Loucy (cell line): ENCODE data around the gene LHFPL6.

ENCODE experiments used
- H2AFZ ChIP-seq: fragments of 200-600 bp; sonication (generic); 2 replicates; pipeline ENCODE4 v1.6.0; 2016; ENCODE audit warnings: antibody characterized with exemption, mild to moderate bottlenecking, low read length, moderate library complexity
- H3F3A ChIP-seq: fragments of 200-600 bp; 2 replicates; pipeline ENCODE4 v1.6.0; 2016; ENCODE audit warnings: antibody characterized with exemption, low read depth, mild to moderate bottlenecking
- H3K27me3 ChIP-seq: fragments of 200-600 bp; sonication (generic); 2 replicates; pipeline ENCODE4 v1.6.1; 2014; ENCODE audit warnings: low read length, mild to moderate bottlenecking; ENCODE audit not compliant: insufficient read depth, poor library complexity, severe bottlenecking
- H3K36me3 ChIP-seq: fragments of 200-600 bp; sonication (generic); 2 replicates; pipeline ENCODE4 v1.6.1; 2016; ENCODE audit warnings: low read length; ENCODE audit not compliant: insufficient read depth
- H3K4me1 ChIP-seq: fragments of 200-600 bp; sonication (generic); 2 replicates; pipeline ENCODE4 v1.5.1; 2014; ENCODE audit warnings: low read length, mild to moderate bottlenecking; ENCODE audit not compliant: insufficient read depth, poor library complexity, severe bottlenecking
- H3K4me2 ChIP-seq: fragments of 200-600 bp; sonication (generic); 2 replicates; pipeline ENCODE4 v1.6.0; 2014; ENCODE audit warnings: antibody characterized with exemption, low read length, low read depth, mild to moderate bottlenecking; ENCODE audit not compliant: poor library complexity, severe bottlenecking
- H3K4me3 ChIP-seq: fragments of 200-600 bp; sonication (generic); 2 replicates; pipeline ENCODE4 v1.5.1; 2014; ENCODE audit warnings: low read length, mild to moderate bottlenecking, mixed read lengths; ENCODE audit not compliant: poor library complexity, severe bottlenecking
- H3K79me2 ChIP-seq: fragments of 200-600 bp; sonication (generic); 2 replicates; pipeline ENCODE4 v1.6.1; 2014; ENCODE audit warnings: low read length; ENCODE audit not compliant: insufficient read depth
- H3K9ac ChIP-seq: fragments of 200-600 bp; sonication (generic); 2 replicates; pipeline ENCODE4 v1.6.0; 2014; ENCODE audit warnings: mild to moderate bottlenecking, low read depth, low read length, moderate library complexity; ENCODE audit not compliant: poor library complexity, severe bottlenecking
- H3K9me2 ChIP-seq: fragments of 200-600 bp; sonication (generic); replicated peaks from 2 replicates; pipeline ENCODE4 v1.6.1; 2016; ENCODE audit warnings: low read depth, low read length, mixed read lengths
- H3K9me3 ChIP-seq: fragments of 200-600 bp; sonication (generic); 2 replicates; pipeline ENCODE4 v1.6.1; 2014; ENCODE audit warnings: mild to moderate bottlenecking, antibody characterized with exemption, low read length, low read depth; ENCODE audit not compliant: insufficient read depth
- H4K20me1 ChIP-seq: fragments of 200-600 bp; sonication (generic); 2 replicates; pipeline ENCODE4 v1.6.0; 2014; ENCODE audit warnings: antibody characterized with exemption, low read length, mild to moderate bottlenecking; ENCODE audit not compliant: insufficient read depth, poor library complexity, severe bottlenecking
- EZH2phosphoT487 ChIP-seq: fragments of 200-600 bp; IDR thresholded peaks from 2 replicates; pipeline ENCODE4 v1.6.1; 2018; ENCODE audit warnings: antibody characterized with exemption, mild to moderate bottlenecking, moderate library complexity, borderline replicate concordance
- TF ChIP-seq, protein P1 (sequence below): fragments of 200-600 bp; sonication (generic); conservative IDR thresholded peaks from 2 replicates; pipeline ENCODE4 v1.5.1; 2014; ENCODE audit warnings: mild to moderate bottlenecking, antibody characterized with exemption, low read length

LHFPL6 gene

DNA sequence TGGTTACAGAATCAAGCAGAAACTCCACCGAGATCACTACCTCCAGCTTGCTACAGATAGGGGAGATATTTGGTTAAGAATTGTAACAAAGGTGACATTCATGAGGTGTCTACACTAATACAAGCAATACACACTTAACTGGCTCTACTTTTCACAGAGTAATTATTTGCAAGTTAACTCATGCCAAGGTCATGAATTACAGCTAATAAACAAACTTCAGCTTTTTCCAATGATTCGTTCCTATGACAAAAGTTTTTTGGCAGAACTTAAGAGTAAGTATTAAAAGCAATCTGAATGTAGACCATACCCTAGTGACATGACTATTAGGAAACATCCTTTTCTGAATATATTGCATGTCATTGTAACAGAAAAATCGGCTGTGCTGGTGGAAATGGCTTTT is 72.1 kb downstream of the LHFPL6 start:
- Histone ChIP-seq H3K9me3 (no peaks in the 10 kb centered on the region), H2AFZ (no peak overlapping the region), H3K4me2 (no peak overlapping the region), H3K9ac (no peak overlapping the region), H3F3A (no peaks in the 10 kb centered on the region), H3K79me2 (no peaks in the 10 kb centered on the region), H3K4me3 (no peak overlapping the region), H3K27me3 (no peaks in the 10 kb centered on the region), H3K9me2 (no peaks in the 10 kb centered on the region), H3K36me3 (no peaks in the 10 kb centered on the region), H4K20me1 (no peaks in the 10 kb centered on the region), H3K4me1 (no peaks in the 10 kb centered on the region)
- TF ChIP-seq, protein P1, sequence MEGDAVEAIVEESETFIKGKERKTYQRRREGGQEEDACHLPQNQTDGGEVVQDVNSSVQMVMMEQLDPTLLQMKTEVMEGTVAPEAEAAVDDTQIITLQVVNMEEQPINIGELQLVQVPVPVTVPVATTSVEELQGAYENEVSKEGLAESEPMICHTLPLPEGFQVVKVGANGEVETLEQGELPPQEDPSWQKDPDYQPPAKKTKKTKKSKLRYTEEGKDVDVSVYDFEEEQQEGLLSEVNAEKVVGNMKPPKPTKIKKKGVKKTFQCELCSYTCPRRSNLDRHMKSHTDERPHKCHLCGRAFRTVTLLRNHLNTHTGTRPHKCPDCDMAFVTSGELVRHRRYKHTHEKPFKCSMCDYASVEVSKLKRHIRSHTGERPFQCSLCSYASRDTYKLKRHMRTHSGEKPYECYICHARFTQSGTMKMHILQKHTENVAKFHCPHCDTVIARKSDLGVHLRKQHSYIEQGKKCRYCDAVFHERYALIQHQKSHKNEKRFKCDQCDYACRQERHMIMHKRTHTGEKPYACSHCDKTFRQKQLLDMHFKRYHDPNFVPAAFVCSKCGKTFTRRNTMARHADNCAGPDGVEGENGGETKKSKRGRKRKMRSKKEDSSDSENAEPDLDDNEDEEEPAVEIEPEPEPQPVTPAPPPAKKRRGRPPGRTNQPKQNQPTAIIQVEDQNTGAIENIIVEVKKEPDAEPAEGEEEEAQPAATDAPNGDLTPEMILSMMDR, result no peak
- TF ChIP-seq EZH2phosphoT487, result no peak

- Histone ChIP-seq H3K4me2 (no peak overlapping the region), H3K4me3 (no peak overlapping the region), H3F3A (no peaks in the 10 kb centered on the region), H3K36me3 (no peaks in the 10 kb centered on the region), H2AFZ (no peak overlapping the region), H3K27me3 (no peaks in the 10 kb centered on the region), H3K79me2 (no peaks in the 10 kb centered on the region), H3K4me1 (no peaks in the 10 kb centered on the region), H3K9me3 (no peaks in the 10 kb centered on the region), H3K9ac (no peak overlapping the region), H4K20me1 (no peaks in the 10 kb centered on the region), H3K9me2 (no peaks in the 10 kb centered on the region)
- TF ChIP-seq, protein P1, result no peak
- no peak for TF ChIP-seq EZH2phosphoT487
Measured at GRCh38 chr13:39528661-39528980, 74.4 kb downstream of the LHFPL6 start.

- no peaks in the 10 kb centered on the region for H3K4me1 ChIP-seq
- H3K27me3 ChIP-seq, result no peaks in the 10 kb centered on the region
- TF ChIP-seq, protein P1, result no peak
- H4K20me1 ChIP-seq, result no peaks in the 10 kb centered on the region
- H3K9me2 ChIP-seq, result no peaks in the 10 kb centered on the region
- H3K36me3 ChIP-seq, result no peaks in the 10 kb centered on the region
- no peaks in the 10 kb centered on the region for H3K9me3 ChIP-seq
- no peak overlapping the region for H3K4me3 ChIP-seq
- no peak overlapping the region for H3K4me2 ChIP-seq
- no peaks in the 10 kb centered on the region for H3F3A ChIP-seq
- no peak overlapping the region for H3K9ac ChIP-seq
- no peak overlapping the region for H2AFZ ChIP-seq
- H3K79me2 ChIP-seq, result no peaks in the 10 kb centered on the region
Measured at GRCh38 chr13:39527961-39528660, 74.9 kb downstream of the LHFPL6 start.
